Measurements from ENCODE around the gene GLRA2. TPM values are rescaled to one million over a fixed set of nuclear protein-coding genes. Genes with fewer than 3 reads are reported as not detected.
"Not testable (repeated sequence)": the region's sequence is repeated elsewhere in the genome, so short reads cannot be mapped to it uniquely, and the experiment has no call there.

The GLRA2 gene
- polyA plus RNA-seq, 1 of the 3 experiments (the other 2 are of a cell fraction), result not detected

DNA sequence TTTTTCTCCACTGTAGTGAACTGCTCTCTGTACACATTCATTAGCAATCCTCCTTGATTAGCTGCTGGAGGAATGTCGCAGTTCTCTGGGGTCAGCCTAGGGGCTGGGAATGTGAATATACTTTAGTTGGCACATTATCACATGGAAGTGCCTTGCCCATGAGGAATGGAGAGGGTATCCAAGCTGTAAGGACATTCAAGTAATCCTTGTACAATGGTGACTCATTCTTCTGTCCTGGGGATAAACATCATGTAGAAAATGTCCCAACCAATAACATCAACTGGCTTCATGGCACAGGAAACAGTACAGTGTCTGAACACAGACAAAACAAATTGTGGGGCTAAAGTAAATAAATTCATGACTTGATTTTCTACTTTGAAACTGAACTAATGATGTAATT is 147.1 kb downstream of the GLRA2 start:
- TF ChIP-seq RFX5 (IDR thresholded peaks at IDR 0.05; ENCODE audit: low read length) (no peak), NRF1 (IDR thresholded peaks at IDR 0.05; ENCODE audit: low read depth, low read length) (no peak), RXRA (IDR thresholded peaks at IDR 0.05; ENCODE audit: borderline replicate concordance, low read depth) (no peak), EZH2phosphoT487 (IDR thresholded peaks at IDR 0.05; ENCODE audit: borderline replicate concordance, low read depth) (no peak), TAF1 (IDR thresholded peaks at IDR 0.05; ENCODE audit: borderline replicate concordance, low read depth, low read length) (no peak)
- TF ChIP-seq, protein P1, sequence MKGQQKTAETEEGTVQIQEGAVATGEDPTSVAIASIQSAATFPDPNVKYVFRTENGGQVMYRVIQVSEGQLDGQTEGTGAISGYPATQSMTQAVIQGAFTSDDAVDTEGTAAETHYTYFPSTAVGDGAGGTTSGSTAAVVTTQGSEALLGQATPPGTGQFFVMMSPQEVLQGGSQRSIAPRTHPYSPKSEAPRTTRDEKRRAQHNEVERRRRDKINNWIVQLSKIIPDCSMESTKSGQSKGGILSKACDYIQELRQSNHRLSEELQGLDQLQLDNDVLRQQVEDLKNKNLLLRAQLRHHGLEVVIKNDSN (IDR thresholded peaks at IDR 0.05; ENCODE audit: borderline replicate concordance, low read depth), result no peak
- TF ChIP-seq, protein P2, sequence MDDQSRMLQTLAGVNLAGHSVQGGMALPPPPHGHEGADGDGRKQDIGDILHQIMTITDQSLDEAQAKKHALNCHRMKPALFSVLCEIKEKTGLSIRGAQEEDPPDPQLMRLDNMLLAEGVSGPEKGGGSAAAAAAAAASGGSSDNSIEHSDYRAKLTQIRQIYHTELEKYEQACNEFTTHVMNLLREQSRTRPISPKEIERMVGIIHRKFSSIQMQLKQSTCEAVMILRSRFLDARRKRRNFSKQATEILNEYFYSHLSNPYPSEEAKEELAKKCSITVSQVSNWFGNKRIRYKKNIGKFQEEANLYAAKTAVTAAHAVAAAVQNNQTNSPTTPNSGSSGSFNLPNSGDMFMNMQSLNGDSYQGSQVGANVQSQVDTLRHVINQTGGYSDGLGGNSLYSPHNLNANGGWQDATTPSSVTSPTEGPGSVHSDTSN (IDR thresholded peaks at IDR 0.05), result peak; percentile 26; the same call in 1 of the 2 replicates
- CTCF ChIA-PET, result no interaction called here
- H3K9me3 ChIP-seq, result no peaks in the 10 kb centered on the region
- H3K27me3 ChIP-seq (ENCODE audit: insufficient read depth), result no peaks in the 10 kb centered on the region
- no peaks in the 10 kb centered on the region for H3K36me3 ChIP-seq (replicated peaks in 1 of 2; ENCODE audit: control insufficient read depth in 1 of 2, insufficient read depth in 2 of 2, low read length in 1 of 2)
- no peak overlapping the region for H3K4me2 ChIP-seq
- no peak overlapping the region for H3K4me3 ChIP-seq (ENCODE audit: low read depth in 2 of 2, low read length in 1 of 2)
- no peak overlapping the region for H3K9ac ChIP-seq
- H3K79me2 ChIP-seq (ENCODE audit: insufficient read depth), result no peaks in the 10 kb centered on the region
- H3K9me2 ChIP-seq, result no peaks in the 10 kb centered on the region
- H3K4me1 ChIP-seq (ENCODE audit: control insufficient read depth in 1 of 2, insufficient read depth in 2 of 2, low read depth in 1 of 2, low read length in 1 of 2), result no peaks in the 10 kb centered on the region
- POLR2A ChIA-PET, result no interaction called here
- no peaks in the 10 kb centered on the region for H3F3A ChIP-seq (replicated peaks; ENCODE audit: insufficient read depth)
- H3K27ac ChIP-seq (ENCODE audit: low read depth in 2 of 2, low read length in 1 of 2), result no peak overlapping the region
- H2AFZ ChIP-seq (ENCODE audit: low read depth), result no peak overlapping the region
- H4K20me1 ChIP-seq (ENCODE audit: insufficient read depth), result no peaks in the 10 kb centered on the region
- 8% methylated on average over 1 of the region's 1 CpG for WGBS (ENCODE audit: low lambda C conversion rate)
- no peak for DNase-seq

DNA sequence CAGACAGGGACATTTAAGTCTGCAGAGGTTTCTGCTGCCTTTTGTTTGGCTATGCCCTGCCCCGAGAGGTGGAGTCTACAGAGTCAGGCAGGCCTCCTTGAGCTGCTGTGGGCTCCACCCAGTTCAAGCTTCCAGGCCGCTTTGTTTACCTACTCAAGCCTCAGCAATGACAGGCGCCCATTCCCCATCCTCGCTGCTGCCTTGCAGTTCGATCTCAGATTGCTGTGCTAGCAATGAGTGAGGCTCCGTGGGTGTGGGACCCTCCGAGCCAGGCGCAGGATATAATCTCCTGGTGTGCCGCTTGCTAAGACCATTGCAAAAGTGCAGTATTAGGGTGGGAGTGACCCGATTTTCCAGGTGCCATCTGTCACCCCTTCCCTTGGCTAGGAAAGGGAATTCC is 159.0 kb downstream of the GLRA2 start:
- H3K36me3 ChIP-seq (replicated peaks in 1 of 2; ENCODE audit: control insufficient read depth in 1 of 2, insufficient read depth in 2 of 2, low read length in 1 of 2); H3K4me2 ChIP-seq; H3K9ac ChIP-seq; H2AFZ ChIP-seq (ENCODE audit: low read depth); H4K20me1 ChIP-seq (ENCODE audit: insufficient read depth); H3K79me2 ChIP-seq (ENCODE audit: insufficient read depth); H3K27ac ChIP-seq (ENCODE audit: low read depth in 2 of 2, low read length in 1 of 2); H3K4me1 ChIP-seq (ENCODE audit: control insufficient read depth in 1 of 2, insufficient read depth in 2 of 2, low read depth in 1 of 2, low read length in 1 of 2); DNase-seq; H3K4me3 ChIP-seq (ENCODE audit: low read depth in 2 of 2, low read length in 1 of 2); H3F3A ChIP-seq (replicated peaks; ENCODE audit: insufficient read depth); H3K9me2 ChIP-seq; H3K9me3 ChIP-seq; POLR2A ChIA-PET; CTCF ChIA-PET; H3K27me3 ChIP-seq (ENCODE audit: insufficient read depth): not testable (repeated sequence)
- 16% methylated on average over 5 of the region's 10 CpGs for WGBS (ENCODE audit: low lambda C conversion rate)

DNA sequence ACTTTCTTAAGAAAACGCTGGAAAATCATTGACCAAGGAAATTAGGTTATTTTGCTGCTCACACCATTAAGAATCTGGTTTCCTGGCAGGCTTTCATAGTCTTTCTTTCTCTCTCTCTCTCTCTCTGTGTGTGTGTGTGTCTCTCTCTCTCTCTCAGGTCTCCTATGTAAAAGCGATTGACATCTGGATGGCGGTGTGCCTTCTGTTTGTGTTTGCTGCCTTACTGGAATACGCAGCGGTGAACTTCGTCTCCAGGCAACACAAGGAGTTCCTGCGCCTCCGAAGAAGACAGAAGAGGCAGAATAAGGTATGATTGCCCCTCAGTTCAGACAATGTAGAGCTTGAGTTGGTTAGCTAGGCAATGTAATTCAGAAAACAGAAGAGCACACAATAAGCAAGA is 161.2 kb downstream of the GLRA2 start:
- Histone ChIP-seq H3K9me3 (no peaks in the 10 kb centered on the region), H3K4me1 (ENCODE audit: control insufficient read depth in 1 of 2, insufficient read depth in 2 of 2, low read depth in 1 of 2, low read length in 1 of 2) (no peaks in the 10 kb centered on the region), H3K36me3 (replicated peaks in 1 of 2; ENCODE audit: control insufficient read depth in 1 of 2, insufficient read depth in 2 of 2, low read length in 1 of 2) (no peaks in the 10 kb centered on the region), H3K27me3 (ENCODE audit: insufficient read depth) (no peaks in the 10 kb centered on the region), H3F3A (replicated peaks; ENCODE audit: insufficient read depth) (no peaks in the 10 kb centered on the region), H3K27ac (ENCODE audit: low read depth in 2 of 2, low read length in 1 of 2) (no peak overlapping the region), H4K20me1 (ENCODE audit: insufficient read depth) (no peaks in the 10 kb centered on the region), H2AFZ (ENCODE audit: low read depth) (no peak overlapping the region), H3K9ac (no peak overlapping the region), H3K79me2 (ENCODE audit: insufficient read depth) (no peaks in the 10 kb centered on the region), H3K4me2 (no peak overlapping the region), H3K4me3 (ENCODE audit: low read depth in 2 of 2, low read length in 1 of 2) (no peak overlapping the region), H3K9me2 (no peaks in the 10 kb centered on the region)
- no peak for DNase-seq
- CTCF ChIA-PET, result interaction anchor here (1.5 kb wide), 1 partner anchor 10 kb away, joined by 4 read pairs; no protein-coding TSS in a partner anchor
- POLR2A ChIA-PET, result no interaction called here
- WGBS (ENCODE audit: low lambda C conversion rate), result 37% methylated on average over 8 of the region's 8 CpGs
- TF ChIP-seq, protein P2 (IDR thresholded peaks at IDR 0.05), result no peak
- TF ChIP-seq CHD2 (IDR thresholded peaks at IDR 0.05; ENCODE audit: low read length, partially characterized antibody) (no peak), JUND (IDR thresholded peaks at IDR 0.05) (no peak), ELF1 (IDR thresholded peaks at IDR 0.05) (no peak), POLR2AphosphoS5 (IDR thresholded peaks at IDR 0.05; ENCODE audit: low read depth, low read length) (no peak), RFX5 (IDR thresholded peaks at IDR 0.05; ENCODE audit: low read length) (no peak), SIN3A (IDR thresholded peaks at IDR 0.05; ENCODE audit: borderline replicate concordance, low read depth, low read length) (no peak)
- TF ChIP-seq, protein P3, sequence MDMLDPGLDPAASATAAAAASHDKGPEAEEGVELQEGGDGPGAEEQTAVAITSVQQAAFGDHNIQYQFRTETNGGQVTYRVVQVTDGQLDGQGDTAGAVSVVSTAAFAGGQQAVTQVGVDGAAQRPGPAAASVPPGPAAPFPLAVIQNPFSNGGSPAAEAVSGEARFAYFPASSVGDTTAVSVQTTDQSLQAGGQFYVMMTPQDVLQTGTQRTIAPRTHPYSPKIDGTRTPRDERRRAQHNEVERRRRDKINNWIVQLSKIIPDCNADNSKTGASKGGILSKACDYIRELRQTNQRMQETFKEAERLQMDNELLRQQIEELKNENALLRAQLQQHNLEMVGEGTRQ (IDR thresholded peaks at IDR 0.05; ENCODE audit: borderline replicate concordance, low read depth, low read length), result no peak
- TF ChIP-seq, protein P4, sequence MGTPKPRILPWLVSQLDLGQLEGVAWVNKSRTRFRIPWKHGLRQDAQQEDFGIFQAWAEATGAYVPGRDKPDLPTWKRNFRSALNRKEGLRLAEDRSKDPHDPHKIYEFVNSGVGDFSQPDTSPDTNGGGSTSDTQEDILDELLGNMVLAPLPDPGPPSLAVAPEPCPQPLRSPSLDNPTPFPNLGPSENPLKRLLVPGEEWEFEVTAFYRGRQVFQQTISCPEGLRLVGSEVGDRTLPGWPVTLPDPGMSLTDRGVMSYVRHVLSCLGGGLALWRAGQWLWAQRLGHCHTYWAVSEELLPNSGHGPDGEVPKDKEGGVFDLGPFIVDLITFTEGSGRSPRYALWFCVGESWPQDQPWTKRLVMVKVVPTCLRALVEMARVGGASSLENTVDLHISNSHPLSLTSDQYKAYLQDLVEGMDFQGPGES (IDR thresholded peaks at IDR 0.05; ENCODE audit: low read depth, low read length), result no peak
- TF ChIP-seq, protein P5, sequence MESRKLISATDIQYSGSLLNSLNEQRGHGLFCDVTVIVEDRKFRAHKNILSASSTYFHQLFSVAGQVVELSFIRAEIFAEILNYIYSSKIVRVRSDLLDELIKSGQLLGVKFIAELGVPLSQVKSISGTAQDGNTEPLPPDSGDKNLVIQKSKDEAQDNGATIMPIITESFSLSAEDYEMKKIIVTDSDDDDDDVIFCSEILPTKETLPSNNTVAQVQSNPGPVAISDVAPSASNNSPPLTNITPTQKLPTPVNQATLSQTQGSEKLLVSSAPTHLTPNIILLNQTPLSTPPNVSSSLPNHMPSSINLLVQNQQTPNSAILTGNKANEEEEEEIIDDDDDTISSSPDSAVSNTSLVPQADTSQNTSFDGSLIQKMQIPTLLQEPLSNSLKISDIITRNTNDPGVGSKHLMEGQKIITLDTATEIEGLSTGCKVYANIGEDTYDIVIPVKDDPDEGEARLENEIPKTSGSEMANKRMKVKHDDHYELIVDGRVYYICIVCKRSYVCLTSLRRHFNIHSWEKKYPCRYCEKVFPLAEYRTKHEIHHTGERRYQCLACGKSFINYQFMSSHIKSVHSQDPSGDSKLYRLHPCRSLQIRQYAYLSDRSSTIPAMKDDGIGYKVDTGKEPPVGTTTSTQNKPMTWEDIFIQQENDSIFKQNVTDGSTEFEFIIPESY (IDR thresholded peaks at IDR 0.05; ENCODE audit: borderline replicate concordance, low read depth), result no peak
